HG03060 (cell line): Measurements from ENCODE around the gene NGRN.

Source experiments
- ATAC-seq: cut with Tn5 transposase; IDR thresholded peaks from one replicate; pipeline ENCODE4 v1.9.1; 2021; ENCODE audit warnings: low read depth, moderate number of reproducible peaks; ENCODE audit not compliant: unreplicated experiment

The NGRN gene

GRCh38 chr15:90265271-90266060 is at the start of gene NGRN:
TSS of gene NGRN (plus strand) at chr15:90265672. CDS start at chr15:90265713, 41 bp downstream.
- peak; percentile 76 for ATAC-seq

- no peak for ATAC-seq
Measured at GRCh38 chr15:90217671-90218394, 47.6 kb upstream of the NGRN start.

GRCh38 chr15:90219421-90220141 is 45.9 kb upstream of the NGRN start:
- ATAC-seq = no peak

GRCh38 chr15:90221246-90221900 is 44.1 kb upstream of the NGRN start:
- ATAC-seq = no peak

- ATAC-seq = no peak
Measured at GRCh38 chr15:90222547-90222946, 42.9 kb upstream of the NGRN start.

GRCh38 chr15:90223441-90224165 is 41.9 kb upstream of the NGRN start:
- no peak for ATAC-seq

- ATAC-seq = no peak
Measured at GRCh38 chr15:90225047-90225446, 40.4 kb upstream of the NGRN start.

- no peak for ATAC-seq
Measured at GRCh38 chr15:90225504-90226234, 39.8 kb upstream of the NGRN start.

GRCh38 chr15:90227336-90227735 is 38.1 kb upstream of the NGRN start:
- no peak for ATAC-seq

- ATAC-seq = no peak
Measured at GRCh38 chr15:90227816-90228772, 37.4 kb upstream of the NGRN start.

GRCh38 chr15:90228960-90229359 is 36.5 kb upstream of the NGRN start:
- ATAC-seq = no peak

- ATAC-seq = no peak
Measured at GRCh38 chr15:90230071-90230494, 35.4 kb upstream of the NGRN start.

- ATAC-seq = no peak
Measured at GRCh38 chr15:90230610-90231009, 34.9 kb upstream of the NGRN start.

- no peak for ATAC-seq
Measured at GRCh38 chr15:90231028-90232017, 34.1 kb upstream of the NGRN start.

- ATAC-seq = no peak
Measured at GRCh38 chr15:90232196-90232595, 33.3 kb upstream of the NGRN start.

GRCh38 chr15:90232941-90233386 is 32.5 kb upstream of the NGRN start:
- ATAC-seq = no peak
